Right kidney (tissue), 9 donors: ENCODE data around the gene SULT6B1.
"Not testable (repeated sequence)": the region's sequence is repeated elsewhere in the genome, so short reads cannot be mapped to it uniquely, and the experiment has no call there.

Experiments used
- DNase-seq: peaks from one replicate; pipeline ENCODE4 v3.0.0-alpha.2; 2016
- long read RNA-seq, 8 donors: transcript quantifications; one replicate each; lab custom pipeline, GENCODE V29; 2026

SULT6B1 gene, protein sequence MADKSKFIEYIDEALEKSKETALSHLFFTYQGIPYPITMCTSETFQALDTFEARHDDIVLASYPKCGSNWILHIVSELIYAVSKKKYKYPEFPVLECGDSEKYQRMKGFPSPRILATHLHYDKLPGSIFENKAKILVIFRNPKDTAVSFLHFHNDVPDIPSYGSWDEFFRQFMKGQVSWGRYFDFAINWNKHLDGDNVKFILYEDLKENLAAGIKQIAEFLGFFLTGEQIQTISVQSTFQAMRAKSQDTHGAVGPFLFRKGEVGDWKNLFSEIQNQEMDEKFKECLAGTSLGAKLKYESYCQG
- long read RNA-seq, donor 1 = 0 reads
- long read RNA-seq, donor 2 = 0 reads
- long read RNA-seq, donor 3 = 0 reads
- long read RNA-seq, donor 4 = 0 reads
- long read RNA-seq, donor 5 = 0 reads
- long read RNA-seq, donor 6 = 0 reads
- long read RNA-seq, donor 7 = 0 reads
- long read RNA-seq, donor 8, partial matches to known transcripts = 66 of 71 reads
- long read RNA-seq, donor 8, other reads (novel, unspliced or antisense) = 5 of 71 reads

DNA sequence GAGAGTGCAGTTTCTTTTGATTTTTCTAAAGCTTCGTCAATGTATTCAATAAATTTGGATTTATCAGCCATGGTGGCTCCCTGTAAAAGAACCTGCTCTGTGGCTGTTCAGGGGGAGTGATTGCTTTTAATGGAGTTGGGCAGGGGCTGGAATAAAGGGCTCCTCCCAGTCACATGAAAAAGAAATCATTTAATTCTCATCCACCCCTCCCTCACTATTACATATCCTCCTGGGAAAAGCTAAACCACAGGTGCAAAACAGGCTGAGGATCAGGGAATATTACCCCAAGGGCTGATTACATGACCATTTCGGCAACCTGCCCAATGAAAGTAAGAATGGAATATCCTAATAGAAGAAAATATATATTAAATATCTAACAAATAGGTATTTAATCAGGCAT, at the start of gene SULT6B1:
Gene SULT6B1, minus strand, starts transcription at position 101 of the 400 bp plus-strand sequence. Its CDS starts 30 bp downstream, at position 71.
- DNase-seq = no peak

DNA sequence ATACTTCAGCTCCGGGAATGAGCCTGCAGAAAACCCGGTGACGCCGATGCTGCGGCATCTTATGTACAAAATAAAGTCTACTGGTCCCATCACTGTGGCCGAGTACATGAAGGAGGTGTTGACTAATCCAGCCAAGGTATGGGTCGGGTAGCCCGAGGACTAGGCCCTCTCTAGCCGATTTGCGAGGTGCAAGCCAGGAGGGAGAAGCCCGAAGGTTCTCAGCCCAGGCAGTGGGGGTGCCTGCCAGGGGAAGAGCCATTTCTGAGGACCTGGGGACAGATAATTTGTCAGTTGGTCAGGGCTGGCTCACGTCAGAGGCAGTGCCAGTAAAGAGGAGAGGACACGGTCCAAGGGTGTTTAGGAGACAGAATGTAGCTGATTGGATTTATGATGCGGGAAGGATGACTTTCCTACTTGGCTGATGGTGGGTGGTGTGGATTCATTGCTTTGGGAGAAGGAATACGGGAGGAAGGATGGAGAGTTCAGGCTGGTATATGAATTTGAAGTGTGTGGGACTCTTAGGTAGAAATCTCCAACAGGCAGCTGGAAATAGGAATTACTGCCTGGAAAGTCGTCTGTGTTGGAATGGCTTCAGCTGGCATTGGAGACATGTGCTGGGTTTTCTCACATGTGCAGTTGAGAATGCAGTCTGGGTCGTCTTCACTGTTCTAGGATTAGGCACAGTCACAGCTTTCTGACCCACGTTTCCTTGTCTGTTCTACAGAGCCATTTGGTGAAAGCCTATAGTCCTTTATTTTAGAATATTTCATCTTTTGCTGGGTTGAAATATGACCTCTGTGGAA, 43.9 kb upstream of the SULT6B1 start:
- DNase-seq = peak; percentile 52

DNA sequence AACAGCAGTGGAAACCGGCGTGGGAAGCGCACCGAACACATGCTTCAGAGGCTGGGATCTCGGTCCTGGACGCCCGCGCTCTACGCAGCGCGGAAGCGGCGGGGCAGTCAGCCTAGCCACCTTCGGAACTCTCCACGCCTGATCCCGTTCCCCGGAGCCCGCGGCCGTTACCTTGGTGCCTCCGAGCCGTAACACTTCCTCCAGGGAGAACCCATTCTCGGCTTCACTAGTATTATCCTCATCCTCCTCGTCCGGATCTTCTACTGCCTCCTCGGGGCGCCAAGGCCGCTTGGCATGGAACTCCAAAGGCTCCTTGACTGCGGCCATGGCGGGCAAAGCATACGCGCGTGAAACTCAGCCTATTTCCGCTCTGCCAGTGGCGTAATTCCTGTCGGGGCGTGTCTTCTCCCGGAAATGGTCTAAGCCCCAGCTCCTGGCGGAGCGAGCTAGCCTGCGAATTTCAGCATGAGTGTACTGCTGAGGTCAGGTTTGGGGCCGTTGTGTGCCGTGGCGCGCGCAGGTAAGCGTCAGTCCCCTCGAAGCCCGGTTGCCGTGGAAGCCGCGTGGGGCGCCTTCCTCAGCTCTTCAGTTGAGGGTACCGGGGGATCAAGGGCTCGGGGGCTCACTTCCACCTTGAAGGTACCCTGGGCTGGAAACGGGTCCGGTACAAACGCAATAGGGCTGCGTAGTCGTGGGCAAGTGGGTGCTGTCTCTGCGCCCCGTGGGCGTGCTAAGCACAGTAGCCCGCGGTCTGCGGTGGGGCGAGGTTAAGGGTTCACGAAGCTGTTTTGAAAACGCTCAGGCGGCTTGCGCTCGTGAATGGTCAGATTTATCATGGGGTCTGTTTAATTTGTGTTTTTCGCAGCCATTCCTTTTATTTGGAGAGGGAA, 43.0 kb upstream of the SULT6B1 start, which contains the start of the genes CEBPZ and NDUFAF7:
Gene CEBPZ, minus strand, starts transcription at position 356 of the 890 bp plus-strand sequence. Its CDS starts 29 bp downstream, at position 327.
Gene NDUFAF7, plus strand, starts transcription at position 418 of the 890 bp plus-strand sequence. Its CDS starts 48 bp downstream, at position 466.
- peak; percentile 89 for DNase-seq

DNA sequence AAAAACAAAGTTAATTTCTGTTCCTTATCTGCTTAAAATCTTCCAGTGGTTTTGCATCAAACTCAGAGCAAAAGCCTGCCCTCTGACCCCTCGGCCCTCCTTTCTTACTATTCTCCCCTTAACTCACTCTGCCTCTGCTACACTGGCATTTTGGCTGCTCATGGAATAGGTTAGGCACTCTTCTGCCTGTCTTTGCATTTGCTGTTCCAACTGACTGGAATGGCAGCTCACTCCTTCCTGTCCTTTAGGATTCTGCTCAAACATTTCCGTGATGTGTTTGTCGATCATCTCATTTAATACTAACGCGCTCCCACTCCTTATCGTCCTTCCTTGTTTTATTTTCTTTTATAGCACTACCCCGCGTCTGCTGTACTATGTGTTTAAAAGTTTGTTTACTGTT, 42.1 kb upstream of the SULT6B1 start:
- DNase-seq = no peak

DNA sequence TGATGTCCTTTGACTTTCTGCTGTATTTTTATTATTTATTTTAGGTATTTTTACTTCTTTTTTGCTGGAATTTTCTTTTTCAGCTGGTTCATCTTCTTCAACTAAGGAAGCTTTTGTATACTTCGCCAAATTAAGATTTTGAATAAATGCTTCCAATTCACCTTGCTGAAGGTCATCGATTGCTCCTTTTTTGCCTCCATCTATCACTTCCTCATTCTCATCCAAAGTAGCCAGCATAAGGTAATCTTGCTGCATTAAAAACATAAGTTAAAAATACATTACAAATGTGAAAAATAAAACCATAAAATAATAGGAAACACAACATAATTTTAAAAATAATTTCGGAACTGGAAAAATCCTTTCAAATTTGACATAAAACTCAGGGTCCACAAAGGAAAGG, 40.3 kb upstream of the SULT6B1 start:
- no peak for DNase-seq

DNA sequence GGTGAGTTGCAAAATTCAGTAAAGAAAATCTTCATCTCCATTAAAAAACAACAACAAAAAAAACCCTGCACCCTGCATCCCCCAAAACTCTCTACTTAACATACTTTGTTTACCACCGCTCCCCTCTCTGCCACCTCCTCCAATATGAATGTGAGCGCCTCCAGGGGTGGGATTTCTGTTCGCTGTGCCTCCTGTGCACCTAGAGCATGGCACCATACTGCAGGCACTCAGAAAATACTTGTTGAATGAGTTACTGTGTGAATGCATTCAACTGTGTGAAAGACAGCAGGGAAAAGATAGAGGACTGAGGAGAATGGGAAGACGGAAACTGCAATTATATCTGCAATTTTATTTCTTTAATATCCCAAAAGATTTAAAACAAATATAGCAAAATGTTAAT, 38.4 kb upstream of the SULT6B1 start:
- no peak for DNase-seq

DNA sequence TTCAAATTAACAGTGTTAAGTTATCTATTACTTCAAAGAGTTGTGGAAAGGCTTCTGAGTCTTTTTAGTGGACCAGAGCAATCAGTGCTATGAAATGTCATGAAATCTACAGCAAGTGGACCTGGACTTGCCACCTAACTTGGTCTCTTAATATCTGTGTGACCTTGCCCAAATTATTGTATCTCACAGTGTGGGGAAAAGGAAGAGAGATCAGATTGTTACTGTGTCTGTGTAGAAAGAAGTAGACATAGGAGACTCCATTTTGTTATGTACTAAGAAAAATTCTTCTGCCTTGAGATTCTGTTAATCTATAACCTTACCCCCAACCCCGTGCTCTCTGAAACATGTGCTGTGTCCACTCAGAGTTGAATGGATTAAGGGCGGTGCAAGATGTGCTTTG, 36.7 kb upstream of the SULT6B1 start:
- DNase-seq = not testable (repeated sequence)

DNA sequence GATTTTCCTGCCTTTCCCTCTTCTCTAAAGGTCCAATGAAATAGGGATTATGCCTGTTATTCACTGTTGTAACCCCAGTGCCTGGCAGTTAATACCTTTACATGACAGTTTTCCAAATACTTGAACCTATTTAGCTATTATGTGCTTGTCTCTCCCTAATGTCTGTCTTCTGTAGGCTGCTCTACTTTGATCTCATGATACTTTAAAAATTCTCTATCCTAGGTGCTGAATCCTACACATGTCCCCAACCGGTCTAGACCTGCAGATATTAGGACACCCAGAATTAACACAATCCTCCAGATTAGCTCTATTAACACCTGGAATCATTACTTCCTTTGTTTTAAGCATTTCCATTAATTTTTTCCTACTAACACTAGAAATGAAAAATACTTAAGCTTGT, 35.6 kb upstream of the SULT6B1 start:
- DNase-seq = no peak

DNA sequence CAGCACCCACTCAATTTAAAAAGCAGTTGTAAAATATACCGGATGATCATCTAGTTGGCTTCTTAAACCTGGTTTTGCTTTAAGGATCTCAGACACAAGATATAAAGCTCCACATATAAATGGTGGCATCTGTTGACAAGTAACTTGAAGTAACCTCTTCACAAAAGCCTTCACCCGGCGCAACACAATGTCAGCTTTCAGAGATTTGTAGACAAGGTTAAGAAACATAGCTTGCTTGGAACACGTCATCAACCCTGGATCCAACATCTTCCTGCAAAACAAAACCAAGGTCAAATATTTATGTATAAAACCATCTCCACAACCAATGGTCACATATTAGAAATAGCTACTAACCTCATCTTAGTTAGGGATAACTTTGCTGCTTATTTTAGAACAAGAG, 34.7 kb upstream of the SULT6B1 start:
- DNase-seq = no peak

DNA sequence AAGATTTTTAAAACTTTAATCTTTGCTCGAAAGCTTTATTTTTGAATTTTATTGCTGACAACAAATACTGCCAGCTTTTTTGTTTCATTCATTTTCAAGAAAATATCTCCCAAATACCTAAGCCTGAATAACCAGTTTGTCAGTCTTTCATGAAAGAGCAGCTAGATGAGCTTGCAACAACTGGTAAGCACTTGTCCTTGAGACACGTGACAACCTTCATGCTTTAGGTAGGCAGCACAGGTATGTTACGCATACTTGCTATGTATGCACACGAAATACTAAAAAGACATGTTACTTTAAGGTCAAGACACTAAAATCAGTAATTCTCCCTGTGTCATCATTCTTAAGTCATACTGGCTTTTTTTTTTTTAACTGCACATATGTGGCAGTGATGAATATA, 30.6 kb upstream of the SULT6B1 start:
- DNase-seq = no peak

DNA sequence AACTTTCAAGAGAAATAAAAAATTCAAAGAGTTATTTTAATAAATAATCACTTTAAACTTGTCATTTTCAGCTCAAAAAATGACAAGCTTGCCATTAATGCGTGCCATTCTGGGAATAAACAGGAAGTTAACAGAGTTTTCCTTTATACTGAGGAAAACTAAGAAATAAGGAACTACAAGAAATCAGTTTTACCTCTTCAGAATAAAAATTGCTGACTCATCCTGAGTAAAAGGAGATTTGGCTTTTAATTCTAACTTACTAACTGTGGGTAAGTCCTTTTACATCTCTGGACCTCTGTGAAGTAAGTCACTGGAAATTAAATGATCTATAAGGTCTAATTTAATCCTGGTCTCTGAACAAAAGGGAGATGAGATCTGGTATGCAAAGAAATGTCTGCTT, 26.8 kb upstream of the SULT6B1 start:
- DNase-seq = no peak

DNA sequence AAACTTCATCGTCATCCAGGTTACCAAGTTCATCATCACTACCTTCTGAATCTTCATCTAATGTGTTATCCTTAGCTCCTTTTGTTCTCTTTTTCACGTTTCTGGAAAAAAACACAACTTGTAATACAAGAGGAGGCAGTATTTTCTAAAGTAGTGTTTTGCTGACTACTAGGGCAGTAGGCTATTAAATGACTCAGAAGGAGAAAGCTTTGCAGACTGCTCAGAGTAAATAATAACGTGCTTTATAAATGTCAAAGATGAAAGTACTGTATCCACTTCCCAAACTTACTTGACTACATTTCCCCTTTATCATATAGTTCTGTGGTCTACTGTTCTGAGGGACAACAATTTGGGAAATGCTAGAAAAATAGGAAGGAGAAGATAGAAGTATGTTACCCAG, 23.5 kb upstream of the SULT6B1 start:
- no peak for DNase-seq

DNA sequence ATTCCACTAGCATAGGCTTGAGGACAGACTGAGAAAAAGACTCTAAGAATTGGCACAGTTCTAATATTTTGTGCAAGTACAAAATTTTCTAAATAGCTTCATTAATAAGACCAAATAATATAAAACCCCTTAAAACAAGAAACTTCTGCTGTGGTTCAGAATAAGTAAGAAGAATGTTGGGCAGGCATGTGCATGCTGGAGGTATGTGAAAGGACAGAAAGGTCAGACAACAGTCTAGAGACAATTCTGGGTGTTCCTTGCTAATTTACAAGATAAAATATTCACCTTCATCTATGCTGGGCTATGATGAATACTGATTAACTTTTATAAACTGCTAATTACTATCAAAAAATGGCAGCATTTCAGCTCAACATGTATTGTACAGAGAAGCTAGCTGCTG, 22.7 kb upstream of the SULT6B1 start:
- DNase-seq = no peak

DNA sequence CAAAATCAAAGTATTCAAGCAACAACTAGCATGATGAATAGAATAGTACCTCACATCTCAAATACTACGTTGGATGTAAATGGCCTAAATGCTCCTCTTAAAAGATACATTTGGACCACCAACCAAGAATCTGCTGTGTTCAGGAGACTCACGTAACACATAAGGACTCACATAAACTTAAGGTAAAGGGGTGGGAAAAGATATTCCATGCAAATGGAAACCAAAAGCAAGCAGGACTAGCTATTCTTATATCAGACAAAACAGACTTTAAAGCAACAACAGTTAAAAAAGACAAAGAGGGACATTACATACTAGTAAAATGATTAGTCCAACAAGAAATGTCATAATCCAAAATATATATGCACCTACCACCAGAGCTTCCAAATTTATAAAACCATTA, 18.3 kb upstream of the SULT6B1 start:
- not testable (repeated sequence) for DNase-seq

DNA sequence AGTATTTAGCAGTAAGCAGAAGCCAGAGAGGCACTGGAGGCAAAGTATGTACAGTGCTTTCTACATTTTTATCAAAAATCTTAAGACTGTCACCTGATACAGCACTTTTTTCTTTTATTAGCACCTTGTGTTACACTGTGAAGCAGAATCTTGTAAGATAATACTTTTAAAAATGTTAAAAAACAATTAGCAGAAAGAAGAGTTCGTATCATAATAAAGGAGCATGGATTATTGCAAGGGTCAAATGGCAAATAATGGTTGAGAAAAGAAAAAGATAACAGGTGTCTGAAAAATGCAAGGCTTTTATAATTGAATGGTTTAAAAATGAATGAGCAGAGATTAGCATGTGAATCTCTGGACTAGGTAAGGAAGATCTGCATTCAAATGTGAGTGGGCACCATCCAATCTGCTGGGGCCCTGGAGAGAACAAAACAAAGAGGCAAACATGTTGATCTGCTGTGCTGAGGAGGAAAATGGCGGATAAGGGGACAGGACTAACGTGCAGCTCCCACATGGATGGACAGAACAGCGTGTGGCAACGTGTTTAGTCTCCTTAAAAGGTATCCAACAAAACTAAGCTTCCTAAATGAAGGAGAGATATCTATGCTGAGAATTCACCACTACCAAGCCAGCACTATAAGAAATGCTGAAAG, 17.3 kb upstream of the SULT6B1 start:
- DNase-seq = no peak

DNA sequence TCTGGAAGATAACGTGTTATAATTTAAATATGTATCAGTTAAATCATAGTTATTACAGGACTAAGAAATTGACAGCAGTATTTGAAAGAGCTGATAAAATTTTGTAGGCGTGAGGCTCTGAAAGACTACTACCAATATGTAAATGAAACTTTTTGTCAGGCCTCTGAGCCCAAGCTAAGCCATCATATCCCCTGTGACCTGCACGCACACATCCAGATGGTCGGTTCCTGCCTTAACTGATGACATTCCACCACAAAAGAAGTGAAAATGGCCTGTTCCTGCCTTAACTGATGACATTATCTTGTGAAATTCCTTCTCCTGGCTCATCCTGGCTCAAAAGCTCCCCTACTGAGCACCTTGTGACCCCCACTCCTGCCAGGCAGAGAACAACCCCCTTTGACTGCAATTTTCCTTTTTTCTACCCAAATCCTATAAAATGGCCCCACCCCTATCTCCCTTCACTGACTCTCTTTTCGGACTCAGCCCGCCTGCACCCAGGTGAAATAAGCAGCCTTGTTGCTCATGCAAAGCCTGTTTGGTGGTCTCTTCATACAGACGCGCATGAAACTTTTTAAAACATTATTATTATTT, 16.7 kb upstream of the SULT6B1 start:
- not testable (repeated sequence) for DNase-seq

DNA sequence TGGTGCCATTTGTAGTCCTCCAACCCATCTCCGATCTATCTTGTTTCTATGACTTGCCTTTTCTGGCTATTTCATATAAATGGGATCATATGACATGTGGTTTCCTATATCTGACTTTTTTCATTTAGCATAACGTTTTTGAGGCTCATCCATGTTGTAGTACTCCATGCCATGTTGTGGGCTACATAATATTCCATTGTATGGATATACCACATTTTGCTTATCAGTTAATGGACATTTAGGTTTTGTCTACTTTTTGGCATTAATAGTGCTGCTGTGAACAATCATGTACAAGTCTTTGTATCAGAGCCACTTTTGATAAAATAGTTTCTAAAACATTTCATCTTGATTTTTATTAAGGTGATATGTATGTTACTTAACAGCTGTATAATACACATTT, 15.2 kb upstream of the SULT6B1 start:
- no peak for DNase-seq

DNA sequence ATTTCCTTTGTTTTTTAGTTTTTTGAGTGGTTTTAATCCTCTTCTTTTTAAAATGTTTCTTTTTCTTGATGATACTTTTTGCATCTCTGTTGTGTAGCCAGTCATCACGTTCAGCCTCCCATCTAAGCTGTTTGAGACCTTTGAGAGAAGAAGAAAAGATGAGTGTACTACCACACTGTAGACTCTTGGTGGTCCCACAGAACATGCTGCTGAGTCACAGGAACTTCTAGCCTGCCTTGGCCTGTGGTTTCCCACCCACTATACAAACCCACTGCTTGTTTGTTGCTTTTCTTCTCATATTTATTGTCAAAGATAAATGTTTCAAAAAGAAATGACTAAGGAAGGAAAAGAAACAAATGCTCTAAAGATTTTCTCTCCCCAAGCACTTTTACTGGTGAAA, 13.3 kb upstream of the SULT6B1 start:
- no peak for DNase-seq

DNA sequence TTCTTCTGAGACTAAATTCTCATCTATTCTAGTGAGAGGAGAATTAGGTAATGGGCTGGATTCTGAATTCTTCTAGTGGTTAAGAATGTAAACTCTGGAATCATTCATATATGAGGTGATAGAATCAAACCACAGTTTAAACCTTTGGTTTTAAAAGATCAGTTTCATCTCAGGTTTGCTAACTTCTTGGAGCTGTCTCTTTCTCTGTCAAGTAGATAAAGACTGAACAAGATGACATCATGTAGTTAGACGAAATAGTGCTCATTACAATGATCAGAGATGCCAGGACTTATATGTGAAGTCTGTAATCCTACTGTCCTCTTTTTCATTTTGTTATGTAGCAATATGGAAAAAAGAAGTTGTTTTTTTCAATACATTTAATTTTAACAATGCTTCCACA, 12.7 kb upstream of the SULT6B1 start:
- DNase-seq = no peak

DNA sequence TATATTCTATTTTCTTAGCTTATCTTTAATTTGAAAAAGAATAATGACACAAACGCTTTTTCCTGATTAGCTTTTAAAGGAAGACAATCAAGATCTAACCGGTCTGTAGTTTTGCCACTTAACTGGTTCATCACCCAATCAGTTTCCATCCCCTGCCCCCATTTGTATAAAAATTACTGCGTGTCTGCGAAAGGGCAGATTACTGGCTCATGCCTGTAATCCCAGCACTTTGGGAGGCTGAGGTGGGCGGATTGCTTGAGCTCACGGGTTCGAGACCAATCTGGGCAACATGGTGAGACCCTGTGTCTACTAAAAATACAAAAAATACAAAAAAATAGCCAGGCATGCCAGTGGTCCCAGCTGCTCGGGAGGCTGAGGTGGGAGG, 10.2 kb upstream of the SULT6B1 start:
- no peak for DNase-seq
